CD4-positive, alpha-beta T cell treated with Interleukin-17A for 4 hours (primary cell): ENCODE results near the gene IFNAR1.

ENCODE experiments used
- DNase-seq: peaks from one replicate; pipeline ENCODE4 v3.0.0-alpha.2; 2020; ENCODE audit warnings: mixed read lengths

The IFNAR1 gene

GRCh38 chr21:33324291-33325221, at the start of gene IFNAR1:
Gene IFNAR1 (plus strand): TSS chr21:33324970. CDS start chr21:33325056, 86 bp downstream.
- peak; percentile 100 for DNase-seq

- no peak for DNase-seq
These were observed 46.0 kb upstream of the IFNAR1 start for GRCh38 chr21:33278721-33279120.

- no peak for DNase-seq
These were observed 45.4 kb upstream of the IFNAR1 start for GRCh38 chr21:33279330-33279820.

GRCh38 chr21:33281096-33281652, 43.6 kb upstream of the IFNAR1 start:
- DNase-seq: no peak

GRCh38 chr21:33283203-33283602, 41.6 kb upstream of the IFNAR1 start:
- no peak for DNase-seq

GRCh38 chr21:33286076-33286475, 38.7 kb upstream of the IFNAR1 start:
- no peak for DNase-seq

- no peak for DNase-seq
These were observed 37.9 kb upstream of the IFNAR1 start for GRCh38 chr21:33286600-33287456.

GRCh38 chr21:33289199-33289819, 35.5 kb upstream of the IFNAR1 start:
- no peak for DNase-seq

GRCh38 chr21:33290441-33290840, 34.3 kb upstream of the IFNAR1 start:
- DNase-seq: no peak

- no peak for DNase-seq
These were observed 33.1 kb upstream of the IFNAR1 start for GRCh38 chr21:33291686-33292085.

- DNase-seq: no peak
These were observed 32.0 kb upstream of the IFNAR1 start for GRCh38 chr21:33292724-33293123.

- no peak for DNase-seq
These were observed 31.6 kb upstream of the IFNAR1 start for GRCh38 chr21:33293136-33293535.

- DNase-seq: peak; percentile 47
These were observed 31.0 kb upstream of the IFNAR1 start for GRCh38 chr21:33293811-33294216.

GRCh38 chr21:33296156-33296555, 28.6 kb upstream of the IFNAR1 start:
- DNase-seq: no peak

- peak; percentile 68 for DNase-seq
These were observed 25.5 kb upstream of the IFNAR1 start for GRCh38 chr21:33299181-33299752.

- DNase-seq: no peak
These were observed 23.8 kb upstream of the IFNAR1 start for GRCh38 chr21:33300701-33301631.

- no peak for DNase-seq
These were observed 23.2 kb upstream of the IFNAR1 start for GRCh38 chr21:33301632-33302002.

- DNase-seq: no peak
These were observed 22.7 kb upstream of the IFNAR1 start for GRCh38 chr21:33302055-33302454.

- no peak for DNase-seq
These were observed 22.0 kb upstream of the IFNAR1 start for GRCh38 chr21:33302796-33303195.

GRCh38 chr21:33305344-33305671, 19.5 kb upstream of the IFNAR1 start:
- no peak for DNase-seq

GRCh38 chr21:33305938-33306337, 18.8 kb upstream of the IFNAR1 start:
- DNase-seq: no peak
